Liver (tissue), 9 donors: Measurements from ENCODE around the gene CCDC192. TPM values are rescaled to one million over a fixed set of nuclear protein-coding genes. Genes with fewer than 3 reads are reported as not detected.

ENCODE experiments used
- DNase-seq: peaks from one replicate; pipeline ENCODE4 v3.0.0-alpha.2; 2017; ENCODE audit warnings: low spot score
- H3K27ac ChIP-seq, 2 donors: one replicate each; pipeline ENCODE4 v1.7.0; 2013; ENCODE audit warnings: inconsistent platforms in 2 of 2, low read length in 2 of 2, control low read depth in 1 of 2, low read depth in 1 of 2, mild to moderate bottlenecking in 1 of 2
- H3K27me3 ChIP-seq, 4 donors: one replicate each; pipeline versions ENCODE4 v1.6.1 to v1.7.0; 2013; ENCODE audit warnings: low read length in 3 of 4, inconsistent platforms in 1 of 4, mild to moderate bottlenecking in 1 of 4, moderate library complexity in 1 of 4; ENCODE audit not compliant: control insufficient read depth in 4 of 4, insufficient read depth in 4 of 4
- H3K36me3 ChIP-seq, 4 donors: one replicate each; pipeline versions ENCODE4 v1.6.1 to v1.7.0; 2013; ENCODE audit warnings: low read length in 3 of 4, mild to moderate bottlenecking in 3 of 4, low read depth in 1 of 4, moderate library complexity in 1 of 4; ENCODE audit not compliant: control insufficient read depth in 4 of 4, insufficient read depth in 3 of 4
- H3K4me1 ChIP-seq, 4 donors: one replicate each; pipeline versions ENCODE4 v1.6.1 to v1.7.0; 2013; ENCODE audit warnings: low read length in 3 of 4, mild to moderate bottlenecking in 3 of 4, moderate library complexity in 1 of 4; ENCODE audit not compliant: control insufficient read depth in 4 of 4, insufficient read depth in 4 of 4
- H3K4me3 ChIP-seq, 3 donors: one replicate each; pipeline versions ENCODE4 v1.6.1 to v1.7.0; 2013; ENCODE audit warnings: low read length in 3 of 3, control low read depth in 1 of 3, low read depth in 1 of 3, mild to moderate bottlenecking in 1 of 3
- H3K9ac ChIP-seq, 2 donors: one replicate each; pipeline ENCODE4 v1.7.0; 2013; ENCODE audit warnings: low read length in 2 of 2, mild to moderate bottlenecking in 2 of 2, moderate library complexity in 2 of 2, control low read depth in 1 of 2, low read depth in 1 of 2
- H3K9me3 ChIP-seq, 4 donors: one replicate each; pipeline versions ENCODE4 v1.6.1 to v1.7.0; 2013; ENCODE audit warnings: low read length in 3 of 4; ENCODE audit not compliant: control insufficient read depth in 4 of 4
- CTCF ChIP-seq: fragments of 150-350 bp; IDR thresholded peaks from 2 replicates; pipeline ENCODE4 v1.5.1; 2017; ENCODE audit warnings: improper control_type of control experiment, low read depth, low read length; ENCODE audit not compliant: missing input control
- EGR1 ChIP-seq, 2 donors: IDR thresholded peaks; 2 replicates each; pipeline ENCODE4 v1.6.1; 2016 to 2018; ENCODE audit warnings: antibody characterized with exemption in 2 of 2, low read depth in 2 of 2
- FOXA1 ChIP-seq: IDR thresholded peaks from 2 replicates; pipeline ENCODE4 v1.6.1; 2016; ENCODE audit warnings: antibody characterized with exemption
- FOXA2 ChIP-seq: IDR thresholded peaks from 2 replicates; pipeline ENCODE4 v1.6.1; 2016; ENCODE audit warnings: antibody characterized with exemption
- GABPA ChIP-seq, 2 donors: IDR thresholded peaks in 1 of 2; conservative IDR thresholded peaks in 1 of 2; 2 replicates each; pipeline ENCODE4 v1.6.1; 2016; ENCODE audit warnings: antibody characterized with exemption in 2 of 2, mild to moderate bottlenecking in 1 of 2, moderate library complexity in 1 of 2
- HNF4A ChIP-seq, 2 donors: conservative IDR thresholded peaks; 2 replicates each; pipeline ENCODE4 v1.6.1; 2016; ENCODE audit warnings: antibody characterized with exemption in 2 of 2, mild to moderate bottlenecking in 2 of 2
- HNF4G ChIP-seq: IDR thresholded peaks from 2 replicates; pipeline ENCODE4 v1.6.1; 2016; ENCODE audit warnings: antibody characterized with exemption
- JUND ChIP-seq, 2 donors: IDR thresholded peaks; 2 replicates each; pipeline ENCODE4 v1.6.1; 2016; ENCODE audit warnings: antibody characterized with exemption in 2 of 2
- NR2F2 ChIP-seq: IDR thresholded peaks from 2 replicates; pipeline ENCODE4 v1.6.1; 2016; ENCODE audit warnings: antibody characterized with exemption
- RAD21 ChIP-seq, 2 donors: IDR thresholded peaks; 2 replicates each; pipeline ENCODE4 v1.6.1; 2016; ENCODE audit warnings: antibody characterized with exemption in 2 of 2, mild to moderate bottlenecking in 2 of 2
- REST ChIP-seq: IDR thresholded peaks from 2 replicates; pipeline ENCODE4 v1.6.1; 2016; ENCODE audit warnings: antibody characterized with exemption, mild to moderate bottlenecking
- RXRA ChIP-seq, 2 donors: IDR thresholded peaks; 2 replicates each; pipeline ENCODE4 v1.6.1; 2017 to 2018; ENCODE audit warnings: antibody characterized with exemption in 2 of 2, mild to moderate bottlenecking in 1 of 2
- SP1 ChIP-seq: IDR thresholded peaks from 2 replicates; pipeline ENCODE4 v1.6.1; 2018; ENCODE audit warnings: antibody characterized with exemption, mild to moderate bottlenecking
- TAF1 ChIP-seq: conservative IDR thresholded peaks from 2 replicates; pipeline ENCODE4 v1.6.1; 2016; ENCODE audit warnings: antibody characterized with exemption, mild to moderate bottlenecking
- YY1 ChIP-seq: IDR thresholded peaks from 2 replicates; pipeline ENCODE4 v1.6.1; 2016; ENCODE audit warnings: antibody characterized with exemption, mild to moderate bottlenecking
- WGBS: extraction: QIAGEN DNeasy Blood & Tissue Kit; methylation state at CpG from one replicate; pipeline ENCODE4 v1.1.7; 2013; 5-methylcytosine and 5-hydroxymethylcytosine counted together
- polyA plus RNA-seq, 2 donors: library from polyadenylated mRNA; stranded (reverse) in 1 of 2; unstranded in 1 of 2; fragments of 200-250 nt in 1 of 2; fragments of >200 nt in 1 of 2; fragmentation: Nextera tagmentation in 1 of 2; extraction: Ambion mirVana in 1 of 2; gene quantifications; one replicate each; pipeline versions ENCODE4 v1.2.1 to v1.2.3, GENCODE V29; 2013 to 2015
- total RNA-seq, 2 donors: library from RNA; depleted of rRNA; stranded (reverse); fragments of >200 nt; gene quantifications; one replicate each; pipeline ENCODE4 v1.2.3, GENCODE V29; 2014
- TF ChIP-seq, protein P1 (sequence below): IDR thresholded peaks from 2 replicates; pipeline ENCODE4 v1.6.1; 2016; ENCODE audit warnings: antibody characterized with exemption
- TF ChIP-seq, protein P2 (sequence below): IDR thresholded peaks from 2 replicates; pipeline ENCODE4 v1.6.1; 2016; ENCODE audit warnings: antibody characterized with exemption
- TF ChIP-seq, protein P3 (sequence below): IDR thresholded peaks from 2 replicates; pipeline ENCODE4 v1.6.1; 2016; ENCODE audit warnings: antibody characterized with exemption
- donor health status: healthy.
- donor health status: healthy.
- donor health status: healthy.
- donor health status: healthy.
- donor health status: healthy.

The CCDC192 gene
- total and polyA plus RNA-seq, 4 donors, result not detected

- no peak overlapping the region for H3K27ac ChIP-seq
- TF ChIP-seq FOXA2 (no peak), GABPA (IDR thresholded peaks at IDR 0.05 in 1 of 2, conservative IDR thresholded peaks at IDR 0.05 in 1 of 2) (no peak), RAD21 (IDR thresholded peaks at IDR 0.05) (no peak), YY1 (no peak), HNF4G (no peak), NR2F2 (no peak), EGR1 (IDR thresholded peaks at IDR 0.05; ENCODE audit: low read depth in 2 of 2) (no peak), RXRA (IDR thresholded peaks at IDR 0.05) (no peak), TAF1 (no peak), CTCF (no peak), SP1 (no peak), HNF4A (conservative IDR thresholded peaks at IDR 0.05) (no peak), JUND (IDR thresholded peaks at IDR 0.05) (no peak)
- TF ChIP-seq, protein P1, sequence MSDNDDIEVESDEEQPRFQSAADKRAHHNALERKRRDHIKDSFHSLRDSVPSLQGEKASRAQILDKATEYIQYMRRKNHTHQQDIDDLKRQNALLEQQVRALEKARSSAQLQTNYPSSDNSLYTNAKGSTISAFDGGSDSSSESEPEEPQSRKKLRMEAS, result no peak
These were observed 89.9 kb downstream of the CCDC192 start for GRCh38 chr5:127793052-127793451.

DNA sequence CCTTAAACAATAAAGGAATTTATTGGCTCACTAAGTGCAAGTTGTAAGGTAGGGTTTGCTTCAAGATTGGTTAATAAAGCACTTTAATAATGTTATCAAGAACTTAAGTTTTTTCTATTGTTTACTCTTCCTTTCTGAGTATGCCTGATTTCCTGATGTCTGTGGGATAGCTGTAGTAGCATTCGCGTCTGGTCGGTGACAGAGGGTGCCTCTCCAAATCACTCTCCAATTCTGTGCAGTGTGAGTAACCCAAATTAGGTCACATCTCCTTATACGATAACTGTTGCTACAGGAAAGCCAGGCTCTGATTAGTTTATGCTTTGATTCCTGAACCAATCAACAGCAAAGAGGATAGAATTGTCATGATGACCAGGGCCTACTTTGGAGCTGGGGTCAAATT, 90.7 kb downstream of the CCDC192 start:
- no peaks in the 10 kb centered on the region for H3K36me3 ChIP-seq
- H3K4me1 ChIP-seq, result no peaks in the 10 kb centered on the region
- no peak for TF ChIP-seq EGR1 (IDR thresholded peaks at IDR 0.05; ENCODE audit: low read depth in 2 of 2)
- TF ChIP-seq FOXA2, result no peak
- no peak for TF ChIP-seq SP1
- no peak for TF ChIP-seq RXRA (IDR thresholded peaks at IDR 0.05)
- TF ChIP-seq YY1, result no peak
- TF ChIP-seq REST, result no peak
- TF ChIP-seq TAF1, result no peak
- TF ChIP-seq, protein P2, sequence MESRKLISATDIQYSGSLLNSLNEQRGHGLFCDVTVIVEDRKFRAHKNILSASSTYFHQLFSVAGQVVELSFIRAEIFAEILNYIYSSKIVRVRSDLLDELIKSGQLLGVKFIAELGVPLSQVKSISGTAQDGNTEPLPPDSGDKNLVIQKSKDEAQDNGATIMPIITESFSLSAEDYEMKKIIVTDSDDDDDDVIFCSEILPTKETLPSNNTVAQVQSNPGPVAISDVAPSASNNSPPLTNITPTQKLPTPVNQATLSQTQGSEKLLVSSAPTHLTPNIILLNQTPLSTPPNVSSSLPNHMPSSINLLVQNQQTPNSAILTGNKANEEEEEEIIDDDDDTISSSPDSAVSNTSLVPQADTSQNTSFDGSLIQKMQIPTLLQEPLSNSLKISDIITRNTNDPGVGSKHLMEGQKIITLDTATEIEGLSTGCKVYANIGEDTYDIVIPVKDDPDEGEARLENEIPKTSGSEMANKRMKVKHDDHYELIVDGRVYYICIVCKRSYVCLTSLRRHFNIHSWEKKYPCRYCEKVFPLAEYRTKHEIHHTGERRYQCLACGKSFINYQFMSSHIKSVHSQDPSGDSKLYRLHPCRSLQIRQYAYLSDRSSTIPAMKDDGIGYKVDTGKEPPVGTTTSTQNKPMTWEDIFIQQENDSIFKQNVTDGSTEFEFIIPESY, result no peak
- TF ChIP-seq, protein P3, sequence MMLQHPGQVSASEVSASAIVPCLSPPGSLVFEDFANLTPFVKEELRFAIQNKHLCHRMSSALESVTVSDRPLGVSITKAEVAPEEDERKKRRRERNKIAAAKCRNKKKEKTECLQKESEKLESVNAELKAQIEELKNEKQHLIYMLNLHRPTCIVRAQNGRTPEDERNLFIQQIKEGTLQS, result no peak
- TF ChIP-seq HNF4G, result no peak
- no peak for TF ChIP-seq GABPA (IDR thresholded peaks at IDR 0.05 in 1 of 2, conservative IDR thresholded peaks at IDR 0.05 in 1 of 2)
- TF ChIP-seq FOXA1, result no peak
- no peak overlapping the region for H3K27ac ChIP-seq
- 86% methylated on average over 4 of the region's 4 CpGs for WGBS
- H3K27me3 ChIP-seq, result peaks cover 0 to 2% (median 0%) of the 10 kb centered on the region in 4 donors
- no peak for DNase-seq
- H3K4me3 ChIP-seq, result no peak overlapping the region
- H3K9ac ChIP-seq, result no peak overlapping the region
- H3K9me3 ChIP-seq, result peaks cover 0 to 9% (median 5%) of the 10 kb centered on the region in 4 donors

More at GRCh38 chr5:127793052-127793451, 89.9 kb downstream of the CCDC192 start:
- H3K4me3 ChIP-seq, result no peak overlapping the region
- no peaks in the 10 kb centered on the region for H3K4me1 ChIP-seq
- H3K9ac ChIP-seq, result no peak overlapping the region
- no peaks in the 10 kb centered on the region for H3K36me3 ChIP-seq
- no peaks in the 10 kb centered on the region for H3K27me3 ChIP-seq
- peaks cover 0 to 9% (median 5%) of the 10 kb centered on the region in 4 donors for H3K9me3 ChIP-seq
- no peak for DNase-seq
